Ovary (tissue), 9 donors: ENCODE results near the gene COL6A2. TPM values are rescaled to one million over a fixed set of nuclear protein-coding genes. Genes with fewer than 3 reads are reported as not detected.
"Not testable (repeated sequence)": the region's sequence is repeated elsewhere in the genome, so short reads cannot be mapped to it uniquely, and the experiment has no call there.

Source experiments
- DNase-seq, 5 donors: peaks; one replicate each; pipeline ENCODE4 v3.0.0-alpha.2; 2019 to 2020
- H3K27ac ChIP-seq, 2 donors: fragments of 200-600 bp; one replicate each; pipeline versions ENCODE4 v1.5.1 to v1.8.0; 2019 to 2022
- H3K27me3 ChIP-seq: fragments of 200-600 bp; one replicate; pipeline ENCODE4 v1.8.0; 2022
- H3K36me3 ChIP-seq: fragments of 200-600 bp; sonication (generic); one replicate; pipeline ENCODE4 v1.5.1; 2019
- H3K4me1 ChIP-seq: one replicate; pipeline ENCODE4 v1.8.1; 2013; ENCODE audit warnings: mild to moderate bottlenecking, moderate library complexity; ENCODE audit not compliant: insufficient read depth
- H3K4me3 ChIP-seq: fragments of 200-600 bp; sonication (generic); one replicate; pipeline ENCODE4 v1.5.1; 2017
- H3K9me3 ChIP-seq, 2 donors: fragments of 200-600 bp in 1 of 2; sonication (generic) in 1 of 2; one replicate each; pipeline versions ENCODE4 v1.5.1 to v1.8.1; 2013 to 2019; ENCODE audit warnings: mild to moderate bottlenecking in 1 of 2, moderate library complexity in 1 of 2
- EP300 ChIP-seq: sonication (generic); formaldehyde crosslinking; IDR thresholded peaks from one replicate; pipeline ENCODE4 v1.6.1; 2017; ENCODE audit warnings: antibody characterized with exemption
- POLR2A ChIP-seq: fragments of 450-650 bp; IDR thresholded peaks from one replicate; pipeline ENCODE4 v1.6.1; 2017; ENCODE audit warnings: antibody characterized with exemption, mild to moderate bottlenecking, moderate library complexity
- WGBS, 3 donors: extraction: QIAGEN DNeasy Blood & Tissue Kit in 1 of 3; methylation state at CpG; one replicate each; pipeline versions ENCODE4 v1.1.5 to v1.1.7; 2013 to 2017; 5-methylcytosine and 5-hydroxymethylcytosine counted together
- intact Hi-C, 4 donors: fragments of 100-400 bp; cut with DNase I; formaldehyde crosslinking; loops; one replicate each; pipeline versions ENCODE4 v1.11.0 to v1.15.1; 2022 to 2023
- polyA plus RNA-seq, 2 donors: library from polyadenylated mRNA; stranded (reverse); fragments of 200-250 nt in 1 of 2; fragments of 350-450 nt in 1 of 2; fragmentation: Illumina TruSeq in 1 of 2; extraction: RNeasy Lipid Tissue Mini Kit (QIAGEN cat#74804) in 1 of 2; gene quantifications; one replicate each; pipeline ENCODE4 v1.2.3, GENCODE V29; 2013 to 2014
- total RNA-seq, 7 donors: library from RNA; depleted of rRNA in 2 of 7; stranded (reverse); fragments of >200 nt in 2 of 7; fragmentation: NEBNext Ultra II Directional in 3 of 7; extraction: Animal tissue kit (Norgen Biotek cat#: 25700) in 3 of 7; gene quantifications; one replicate each; pipeline versions ENCODE4 v1.1.0 to v1.2.4, GENCODE V29; 2016 to 2023
- TF ChIP-seq, protein P1 (sequence below), 3 donors: fragments of 450-650 bp in 2 of 3; fragments of 200-600 bp in 1 of 3; IDR thresholded peaks; one replicate each; pipeline versions ENCODE4 v1.5.1 to v1.8.0; 2016 to 2022; ENCODE audit warnings: antibody characterized with exemption in 3 of 3, mild to moderate bottlenecking in 1 of 3
- donor health status: DM: no; HTN: no; CAD: no; lungs with moderate emphysema.
- donor health status: DM: no; HTN: no; CAD: no.
- donor health status: Bipolar disorder and iron deficiency.
- donor health status: DM: yes; HTN: yes; CAD: no.
- donor health status: DM: no; HTN: no; CAD: no.
- donor health status: DM: yes; HTN: yes; CAD: no.

COL6A2 gene
- total and polyA plus RNA-seq, 9 donors: 50.9 to 1,092 (median 818) TPM

DNA sequence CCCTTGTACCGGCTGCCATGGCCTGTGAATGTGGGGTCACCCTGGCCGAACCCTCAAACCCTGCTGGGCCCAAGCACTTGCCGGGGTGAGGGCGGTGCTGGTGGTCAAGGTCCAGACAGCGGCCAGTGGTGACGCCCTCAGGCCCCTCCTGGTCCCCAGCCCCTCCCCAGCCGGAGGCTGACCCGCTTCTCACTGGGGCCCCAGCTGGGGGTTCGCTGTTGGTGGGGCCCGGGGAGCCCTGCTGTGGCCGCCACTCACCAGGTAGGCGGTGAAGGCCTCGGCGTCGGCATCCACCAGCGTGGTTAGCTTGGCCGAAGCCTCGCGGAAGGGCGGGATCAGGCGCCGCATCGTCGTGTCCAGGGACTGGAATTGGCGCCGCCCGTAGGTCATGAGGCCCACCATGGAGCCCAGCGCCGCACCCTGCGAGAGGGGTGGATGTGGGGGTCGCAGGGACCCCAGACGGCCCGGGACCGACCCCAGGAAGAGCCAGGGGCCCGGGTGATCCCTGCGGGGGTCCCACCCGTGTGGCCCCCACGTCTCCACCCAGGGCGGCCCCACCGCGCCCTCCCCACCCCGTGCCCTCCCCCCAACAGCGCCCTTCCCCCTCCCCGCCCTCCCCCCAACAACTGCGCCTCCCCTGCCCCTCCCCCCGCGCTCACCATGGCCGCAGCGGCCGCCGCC, 47.4 kb downstream of the COL6A2 start:
- Histone ChIP-seq H3K4me3 (no peak overlapping the region), H3K9me3 (no peaks in the 10 kb centered on the region), H3K27me3 (no peaks in the 10 kb centered on the region), H3K4me1 (peaks cover 7% of the 10 kb centered on the region), H3K27ac (no peak overlapping the region), H3K36me3 (no peaks in the 10 kb centered on the region)
- TF ChIP-seq, protein P1, sequence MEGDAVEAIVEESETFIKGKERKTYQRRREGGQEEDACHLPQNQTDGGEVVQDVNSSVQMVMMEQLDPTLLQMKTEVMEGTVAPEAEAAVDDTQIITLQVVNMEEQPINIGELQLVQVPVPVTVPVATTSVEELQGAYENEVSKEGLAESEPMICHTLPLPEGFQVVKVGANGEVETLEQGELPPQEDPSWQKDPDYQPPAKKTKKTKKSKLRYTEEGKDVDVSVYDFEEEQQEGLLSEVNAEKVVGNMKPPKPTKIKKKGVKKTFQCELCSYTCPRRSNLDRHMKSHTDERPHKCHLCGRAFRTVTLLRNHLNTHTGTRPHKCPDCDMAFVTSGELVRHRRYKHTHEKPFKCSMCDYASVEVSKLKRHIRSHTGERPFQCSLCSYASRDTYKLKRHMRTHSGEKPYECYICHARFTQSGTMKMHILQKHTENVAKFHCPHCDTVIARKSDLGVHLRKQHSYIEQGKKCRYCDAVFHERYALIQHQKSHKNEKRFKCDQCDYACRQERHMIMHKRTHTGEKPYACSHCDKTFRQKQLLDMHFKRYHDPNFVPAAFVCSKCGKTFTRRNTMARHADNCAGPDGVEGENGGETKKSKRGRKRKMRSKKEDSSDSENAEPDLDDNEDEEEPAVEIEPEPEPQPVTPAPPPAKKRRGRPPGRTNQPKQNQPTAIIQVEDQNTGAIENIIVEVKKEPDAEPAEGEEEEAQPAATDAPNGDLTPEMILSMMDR (IDR thresholded peaks at IDR 0.05): no peak
- no peak for TF ChIP-seq EP300
- no peak for TF ChIP-seq POLR2A
- intact Hi-C loops: no loop called here
- 92 to 94% (median 93%) methylated on average over 36 to 51 of the region's 51 CpGs for WGBS, 3 donors
- peak; percentile 19 to 47 (median 45) for DNase-seq

DNA sequence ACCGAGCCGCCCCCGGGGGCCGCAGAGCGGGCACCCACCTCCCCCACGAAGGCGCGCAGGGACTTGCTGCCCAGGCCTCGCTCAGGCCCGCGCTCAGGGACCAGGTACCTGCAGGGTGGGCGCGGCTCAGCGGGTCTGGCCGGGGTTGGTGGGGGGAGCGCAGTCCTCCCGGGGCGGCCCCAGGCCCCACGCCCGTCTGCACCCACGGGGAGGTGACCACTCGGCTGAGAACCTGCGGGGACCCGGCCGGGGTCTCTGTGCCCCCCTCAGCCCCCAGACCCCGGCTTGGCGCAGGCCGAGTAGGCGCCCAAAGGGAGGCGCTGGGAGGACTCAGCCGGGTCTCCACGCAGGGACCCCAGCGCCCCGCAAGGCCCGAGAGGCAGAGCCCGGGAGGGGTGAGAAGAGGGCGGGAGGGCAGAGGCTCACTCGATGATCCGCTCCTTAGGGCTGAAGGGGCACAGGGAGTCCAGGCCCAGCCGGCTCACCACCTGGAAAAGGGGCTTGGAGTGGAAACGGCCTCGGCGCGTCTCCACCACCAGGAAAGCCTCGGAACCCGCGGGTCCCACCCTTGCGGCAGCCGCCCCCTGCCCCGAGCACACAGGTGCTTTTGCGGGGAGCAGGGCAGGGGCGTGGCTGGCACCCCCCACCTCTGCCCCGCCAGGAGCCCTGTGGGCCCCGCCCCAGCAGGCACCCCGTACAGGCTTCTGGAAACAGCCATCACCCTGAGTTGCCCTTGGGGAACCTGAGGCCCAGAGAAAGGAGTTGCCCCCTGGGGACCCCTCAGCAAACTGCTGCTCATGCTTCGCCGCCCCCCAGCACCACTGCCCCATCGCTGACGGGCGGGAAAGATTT, 48.2 kb downstream of the COL6A2 start:
- Histone ChIP-seq H3K27ac (no peak overlapping the region), H3K9me3 (no peaks in the 10 kb centered on the region), H3K4me1 (peaks cover 2% of the 10 kb centered on the region), H3K36me3 (no peaks in the 10 kb centered on the region), H3K4me3 (no peak overlapping the region), H3K27me3 (no peaks in the 10 kb centered on the region)
- TF ChIP-seq EP300 (no peak), POLR2A (no peak)
- TF ChIP-seq, protein P1 (IDR thresholded peaks at IDR 0.05): no peak
- WGBS, 3 donors: 89 to 93% (median 90%) methylated on average over 49 to 60 of the region's 60 CpGs
- intact Hi-C loops: no loop called here
- DNase-seq: peak in 4 of 5 donors; percentile 17 to 37 (median 33)

GRCh38 chr21:46146856-46147255, 48.9 kb downstream of the COL6A2 start:
- intact Hi-C loops: no loop called here
- peak in 3 of 5 donors; percentile 13 to 29 (median 21) for DNase-seq
- no peak for TF ChIP-seq POLR2A
- no peak for TF ChIP-seq EP300
- TF ChIP-seq, protein P1 (IDR thresholded peaks at IDR 0.05): no peak

DNA sequence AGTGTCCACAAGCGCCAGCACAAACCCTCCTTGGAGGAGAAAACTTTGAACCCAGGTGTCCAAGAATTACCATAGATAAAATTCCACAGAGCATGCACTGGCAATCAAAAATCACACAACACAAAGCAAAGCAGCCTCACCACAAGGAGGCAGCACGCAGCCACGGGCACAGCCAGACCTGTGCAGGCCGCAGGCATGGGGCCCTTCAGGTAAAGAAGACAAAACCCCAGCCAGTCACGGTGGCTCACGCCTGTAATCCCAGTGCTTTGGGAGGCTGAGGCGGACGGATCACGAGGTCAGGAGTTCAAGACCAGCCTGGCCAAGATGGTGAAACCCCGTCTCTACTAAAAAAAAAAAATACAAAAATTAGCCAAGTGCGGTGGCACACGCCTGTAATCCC, 49.5 kb downstream of the COL6A2 start:
- H3K4me1 ChIP-seq, H3K9me3 ChIP-seq, H3K36me3 ChIP-seq, H3K27me3 ChIP-seq, H3K4me3 ChIP-seq, H3K27ac ChIP-seq, intact Hi-C loops: not testable (repeated sequence)
- peak in 4 of 5 donors; percentile 10 to 37 (median 18) for DNase-seq
- WGBS, 3 donors: 81 to 88% (median 88%) methylated on average over 9 to 12 of the region's 12 CpGs

More at GRCh38 chr21:46146856-46147255, 48.9 kb downstream of the COL6A2 start:
- H3K9me3 ChIP-seq: no peaks in the 10 kb centered on the region
- WGBS, 3 donors: 84 to 90% (median 85%) methylated on average over 14 of the region's 14 CpGs
- H3K4me1 ChIP-seq: peaks cover 2% of the 10 kb centered on the region
- no peak overlapping the region for H3K4me3 ChIP-seq
- no peaks in the 10 kb centered on the region for H3K36me3 ChIP-seq
- no peaks in the 10 kb centered on the region for H3K27me3 ChIP-seq
- no peak overlapping the region for H3K27ac ChIP-seq
